PC-3 (cell line): Measurements from ENCODE around the gene MAGI2. TPM values are rescaled to one million over a fixed set of nuclear protein-coding genes. Genes with fewer than 3 reads are reported as not detected.

Experiments used
- ATAC-seq: fragments of 200-7000 bp; cut with Tn5 transposase; 2 replicates; pipeline ENCODE4 v1.9.1; 2020; ENCODE audit warnings: mild to moderate bottlenecking, moderate library complexity
- BruUV-seq: library from RNA; stranded (reverse); fragments of 400-500 nt; replicated peaks from 2 replicates; lab custom pipeline; 2021; lab: Mats Ljungman, UMichigan
- CTCF ChIA-PET: fragments of 300-600 bp; sonication (Branson Sonifier 250); formaldehyde crosslinking; loops from one replicate; lab custom pipeline; 2022; ENCODE audit warnings: antibody characterized with exemption; lab: Charles Lee
- POLR2A ChIA-PET: fragments of 300-600 bp; sonication (Branson Sonifier 250); formaldehyde crosslinking; loops from one replicate; lab custom pipeline; 2022; ENCODE audit warnings: antibody characterized with exemption; ENCODE audit not compliant: unreplicated experiment; lab: Charles Lee
- DNase-seq: peaks from one replicate; pipeline ENCODE4 v3.0.0-alpha.2; 2015
- H2AFZ ChIP-seq: fragments of 300-600 bp; sonication (generic); 2 replicates; pipeline ENCODE4 v1.6.0; 2016; ENCODE audit warnings: antibody characterized with exemption, low read length
- H3F3A ChIP-seq: fragments of 300-600 bp; sonication (generic); one replicate; pipeline ENCODE4 v1.6.0; 2017; ENCODE audit warnings: antibody characterized with exemption, low read length, control low read depth, mild to moderate bottlenecking; ENCODE audit not compliant: unreplicated experiment
- H3K27ac ChIP-seq: fragments of 300-600 bp; sonication (generic); 2 replicates; pipeline ENCODE4 v1.5.1; 2016; ENCODE audit warnings: mild to moderate bottlenecking, low read length
- H3K27me3 ChIP-seq: fragments of 300-600 bp; sonication (generic); 2 replicates; pipeline ENCODE4 v1.6.1; 2016; ENCODE audit warnings: low read length, mixed read lengths
- H3K36me3 ChIP-seq: fragments of 300-600 bp; sonication (generic); 2 replicates; pipeline ENCODE4 v1.6.1; 2016; ENCODE audit warnings: low read depth, mixed run types, low read length, mixed read lengths
- H3K4me1 ChIP-seq: fragments of 300-600 bp; sonication (generic); 2 replicates; pipeline ENCODE4 v1.5.1; 2016; ENCODE audit warnings: low read length; ENCODE audit not compliant: insufficient read depth
- H3K4me2 ChIP-seq: fragments of 300-600 bp; sonication (generic); 2 replicates; pipeline ENCODE4 v1.6.0; 2016; ENCODE audit warnings: low read length
- H3K4me3 ChIP-seq: fragments of 300-600 bp; sonication (generic); 2 replicates; pipeline ENCODE4 v1.5.1; 2016; ENCODE audit warnings: mild to moderate bottlenecking, low read length, mixed read lengths
- H3K79me2 ChIP-seq: fragments of 300-600 bp; sonication (generic); 2 replicates; pipeline ENCODE4 v1.6.1; 2017; ENCODE audit warnings: low read length, mixed read lengths
- H3K9ac ChIP-seq: fragments of 300-600 bp; sonication (generic); 2 replicates; pipeline ENCODE4 v1.6.0; 2016; ENCODE audit warnings: mild to moderate bottlenecking, low read length
- H3K9me2 ChIP-seq: fragments of 300-600 bp; sonication (generic); replicated peaks from 2 replicates; pipeline ENCODE4 v1.6.1; 2016; ENCODE audit warnings: mixed run types, low read length, mixed read lengths
- H3K9me3 ChIP-seq: fragments of 300-600 bp; sonication (generic); 2 replicates; pipeline ENCODE4 v1.6.1; 2016; ENCODE audit warnings: low read length, mixed read lengths
- H4K20me1 ChIP-seq: fragments of 300-600 bp; sonication (generic); 2 replicates; pipeline ENCODE4 v1.6.1; 2016; ENCODE audit warnings: low read length, mixed read lengths
- CTCF ChIP-seq: fragments of 300-600 bp; sonication (generic); conservative IDR thresholded peaks from 2 replicates; pipeline ENCODE4 v1.5.1; 2017; ENCODE audit warnings: antibody characterized with exemption, low read depth, mild to moderate bottlenecking, low read length
- EZH2 ChIP-seq: fragments of 300-600 bp; sonication (generic); IDR thresholded peaks from one replicate; pipeline ENCODE4 v1.6.1; 2017; ENCODE audit warnings: antibody characterized with exemption, mild to moderate bottlenecking, low read length; ENCODE audit not compliant: unreplicated experiment
- EZH2phosphoT487 ChIP-seq: fragments of 300-600 bp; sonication (generic); IDR thresholded peaks from 2 replicates; pipeline ENCODE4 v1.6.1; 2018; ENCODE audit warnings: mild to moderate bottlenecking, antibody characterized with exemption, low read length, borderline replicate concordance
- intact Hi-C: fragments of 100-400 bp; cut with micrococcal nuclease; formaldehyde crosslinking; loops from 2 replicates; pipeline ENCODE4 v1.9.0; 2023
- total RNA-seq: library from RNA; depleted of rRNA; stranded (reverse); fragments of >200 nt; gene quantifications from 2 replicates; pipeline ENCODE4 v1.2.3, GENCODE V29; 2014

The MAGI2 gene
- total RNA-seq, 1 experiment from 2014 or later, result not detected

- intact Hi-C loops, result no loop called here
- ATAC-seq, result no peak
These were observed 132.6 kb downstream of the MAGI2 start for GRCh38 chr7:79320741-79321473.

GRCh38 chr7:79319369-79319768, 134.1 kb downstream of the MAGI2 start:
- BruUV-seq, result no TSS peak
- no peak overlapping the region for H3K9ac ChIP-seq
- H3K79me2 ChIP-seq, result no peaks in the 10 kb centered on the region
- no peaks in the 10 kb centered on the region for H4K20me1 ChIP-seq
- ChIA-PET CTCF (no interaction called here), POLR2A (no interaction called here)
- no peak overlapping the region for H3K4me3 ChIP-seq
- no peaks in the 10 kb centered on the region for H3K9me3 ChIP-seq
- no peaks in the 10 kb centered on the region for H3K36me3 ChIP-seq
- H3K9me2 ChIP-seq, result no peaks in the 10 kb centered on the region
- no peak for TF ChIP-seq EZH2
- no peak for TF ChIP-seq EZH2phosphoT487
- no peak for TF ChIP-seq CTCF
- H3K27ac ChIP-seq, result no peak overlapping the region
- H3F3A ChIP-seq, result no peaks in the 10 kb centered on the region
- DNase-seq, result no peak
- peaks cover 14% of the 10 kb centered on the region for H3K4me1 ChIP-seq
- no peak overlapping the region for H2AFZ ChIP-seq
- H3K4me2 ChIP-seq, result no peak overlapping the region
- no peaks in the 10 kb centered on the region for H3K27me3 ChIP-seq
- intact Hi-C loops, result no loop called here
- no peak for ATAC-seq

More at GRCh38 chr7:79320741-79321473, 132.6 kb downstream of the MAGI2 start:
- Histone ChIP-seq H3K27me3 (no peaks in the 10 kb centered on the region), H3F3A (no peaks in the 10 kb centered on the region), H3K36me3 (no peaks in the 10 kb centered on the region), H4K20me1 (no peaks in the 10 kb centered on the region), H3K4me3 (no peak overlapping the region), H3K9ac (no peak overlapping the region), H2AFZ (no peak overlapping the region), H3K9me3 (no peaks in the 10 kb centered on the region), H3K79me2 (no peaks in the 10 kb centered on the region), H3K9me2 (no peaks in the 10 kb centered on the region), H3K4me1 (peaks cover 14% of the 10 kb centered on the region), H3K27ac (no peak overlapping the region), H3K4me2 (no peak overlapping the region)
- DNase-seq, result no peak
- CTCF ChIA-PET, result no interaction called here
- POLR2A ChIA-PET, result no interaction called here
- TF ChIP-seq CTCF (0 out of 2 replicates have a peak, but pooled peaks have one; percentile 11), EZH2phosphoT487 (no peak)
- no TSS peak for BruUV-seq

GRCh38 chr7:79317728-79318127, 135.7 kb downstream of the MAGI2 start:
- Histone ChIP-seq H3K4me2 (peak overlapping the region; percentile 60), H3K4me1 (peaks cover 14% of the 10 kb centered on the region), H3K27ac (peak overlapping the region; percentile 64), H3F3A (no peaks in the 10 kb centered on the region), H3K36me3 (no peaks in the 10 kb centered on the region), H3K9ac (no peak overlapping the region), H3K4me3 (no peak overlapping the region), H4K20me1 (no peaks in the 10 kb centered on the region), H3K9me2 (no peaks in the 10 kb centered on the region), H3K9me3 (no peaks in the 10 kb centered on the region), H2AFZ (no peak overlapping the region), H3K79me2 (no peaks in the 10 kb centered on the region), H3K27me3 (no peaks in the 10 kb centered on the region)
- ATAC-seq (peak; percentile 100), DNase-seq (peak; percentile 92)
- BruUV-seq, result no TSS peak
- CTCF ChIA-PET, result interaction anchor here (1.5 kb wide), 1 partner anchor 20 kb away, joined by 5 read pairs; no protein-coding TSS in a partner anchor
- POLR2A ChIA-PET, result no interaction called here
- TF ChIP-seq CTCF (no peak), EZH2phosphoT487 (no peak)
- intact Hi-C loops, result no loop called here
